ENCODE data around the gene RBM47.
"Not testable (repeated sequence)": the region's sequence is repeated elsewhere in the genome, so short reads cannot be mapped to it uniquely, and the experiment has no call there.

Gene RBM47

GRCh38 chr4:40524366-40525041 lies 105.2 kb downstream of the RBM47 start:
- DNase-seq, result no peak

GRCh38 chr4:40523581-40523980 lies 106.1 kb downstream of the RBM47 start:
- DNase-seq, result no peak

GRCh38 chr4:40521957-40522356 lies 107.7 kb downstream of the RBM47 start:
- no peak for DNase-seq

GRCh38 chr4:40520533-40520932 lies 109.1 kb downstream of the RBM47 start:
- DNase-seq, result no peak

GRCh38 chr4:40517081-40517480 lies 112.6 kb downstream of the RBM47 start:
- DNase-seq, result not testable (repeated sequence)

GRCh38 chr4:40516651-40517050 lies 113.0 kb downstream of the RBM47 start:
- no peak for DNase-seq

GRCh38 chr4:40515398-40516293 lies 114.0 kb downstream of the RBM47 start:
- no peak for DNase-seq

- no peak for DNase-seq
These were observed 114.6 kb downstream of the RBM47 start for GRCh38 chr4:40515037-40515397.

GRCh38 chr4:40514497-40514951 lies 115.1 kb downstream of the RBM47 start:
- DNase-seq, result peak; percentile 55

- DNase-seq, result no peak
These were observed 118.5 kb downstream of the RBM47 start for GRCh38 chr4:40511036-40511614.

- no peak for DNase-seq
These were observed 121.7 kb downstream of the RBM47 start for GRCh38 chr4:40507977-40508376.

GRCh38 chr4:40506492-40506891 lies 123.2 kb downstream of the RBM47 start:
- no peak for DNase-seq

- no peak for DNase-seq
These were observed 123.6 kb downstream of the RBM47 start for GRCh38 chr4:40506066-40506465.

- no peak for DNase-seq
These were observed 126.7 kb downstream of the RBM47 start for GRCh38 chr4:40502934-40503333.

GRCh38 chr4:40502220-40502619 lies 127.4 kb downstream of the RBM47 start:
- DNase-seq, result no peak

- no peak for DNase-seq
These were observed 128.9 kb downstream of the RBM47 start for GRCh38 chr4:40500781-40501180.

- DNase-seq, result no peak
These were observed 136.5 kb downstream of the RBM47 start for GRCh38 chr4:40493160-40493559.

GRCh38 chr4:40492691-40493090 lies 137.0 kb downstream of the RBM47 start:
- no peak for DNase-seq

- DNase-seq, result no peak
These were observed 139.2 kb downstream of the RBM47 start for GRCh38 chr4:40490481-40490880.

- no peak for DNase-seq
These were observed 139.7 kb downstream of the RBM47 start for GRCh38 chr4:40489961-40490360.

GRCh38 chr4:40486534-40486933 lies 143.1 kb downstream of the RBM47 start:
- DNase-seq, result no peak

GRCh38 chr4:40484346-40485090 lies 145.1 kb downstream of the RBM47 start:
- no peak for DNase-seq

- no peak for DNase-seq
These were observed 146.5 kb downstream of the RBM47 start for GRCh38 chr4:40482985-40483647.
